Upper lobe of left lung (tissue), 4 donors: Measurements from ENCODE around the gene AGTR1.

Source experiments
- CTCF ChIP-seq, 6 experiments: fragments of 450-650 bp in 4 of 6; fragments of 200-600 bp in 2 of 6; sonication (generic) in 2 of 6; IDR thresholded peaks; one replicate each; pipeline ENCODE4 v1.5.1; 2016 to 2019; ENCODE audit warnings: antibody characterized with exemption in 6 of 6
- EP300 ChIP-seq, 4 donors: sonication (generic); formaldehyde crosslinking; IDR thresholded peaks; one replicate each; pipeline ENCODE4 v1.5.1; 2017; ENCODE audit warnings: antibody characterized with exemption in 4 of 4, control low read depth in 2 of 4
- POLR2A ChIP-seq, 4 donors: fragments of 450-650 bp; IDR thresholded peaks; one replicate each; pipeline ENCODE4 v1.5.1; 2016 to 2017; ENCODE audit warnings: antibody characterized with exemption in 4 of 4, mild to moderate bottlenecking in 2 of 4
- POLR2AphosphoS5 ChIP-seq, 2 donors: sonication (generic); formaldehyde crosslinking; IDR thresholded peaks; one replicate each; pipeline ENCODE4 v1.5.1; 2017; ENCODE audit warnings: antibody characterized with exemption in 2 of 2

DNA sequence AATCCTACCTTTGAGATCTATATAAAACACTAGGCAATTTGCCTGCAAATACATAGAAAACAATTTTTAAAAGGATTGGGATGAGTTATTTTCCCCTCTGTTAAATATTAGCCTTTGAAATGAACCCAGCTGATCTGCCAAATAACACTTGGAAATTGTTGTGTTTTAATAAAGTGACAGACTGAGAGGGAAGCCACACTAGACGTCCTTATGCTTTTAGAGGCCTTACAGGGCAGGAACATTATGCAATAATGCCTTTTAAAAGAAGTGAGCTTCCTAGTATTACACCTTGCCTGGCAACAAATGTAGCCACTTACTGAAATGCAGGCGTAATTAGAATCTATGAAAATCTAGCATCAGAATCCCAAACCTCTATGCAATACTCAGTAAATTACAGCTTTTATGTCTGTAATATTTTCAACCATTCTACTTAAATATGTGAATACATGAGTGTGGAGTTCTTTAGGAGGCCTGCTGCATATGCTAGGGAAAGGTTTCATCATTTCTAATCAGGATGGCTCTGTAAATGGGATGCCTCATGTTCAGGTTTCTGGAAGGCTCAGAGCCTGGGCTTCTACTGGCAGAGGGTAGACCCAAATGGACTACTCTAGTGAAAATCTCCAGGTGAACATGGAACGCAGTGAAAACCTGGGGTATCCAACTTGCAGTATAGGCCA, 20.3 kb downstream of the AGTR1 start:
- no peak for TF ChIP-seq POLR2A (IDR thresholded peaks at IDR 0.05)
- no peak for TF ChIP-seq POLR2AphosphoS5 (IDR thresholded peaks at IDR 0.05)
- no peak for TF ChIP-seq CTCF (IDR thresholded peaks at IDR 0.05)
- TF ChIP-seq EP300 (IDR thresholded peaks at IDR 0.05) = no peak
